Measurements from ENCODE around the gene IFNL1. TPM values are rescaled to one million over a fixed set of nuclear protein-coding genes. Genes with fewer than 3 reads are reported as not detected.

IFNL1 gene
- polyA plus RNA-seq, 1 experiment: not detected

GRCh38 chr19:39251081-39251480, 45.1 kb upstream of the IFNL1 start:
- no peak for TF ChIP-seq CTCF (IDR thresholded peaks at IDR 0.05; ENCODE audit: insufficient read depth, low read depth, low read length)
- H3K4me3 ChIP-seq (ENCODE audit: low read depth, low read length): no peak overlapping the region
- POLR2A ChIA-PET: no interaction called here
- CTCF ChIA-PET: no interaction called here
- H3K27me3 ChIP-seq (ENCODE audit: control insufficient read depth, insufficient read depth, low read length): peaks cover 34% of the 10 kb centered on the region
- no peak for DNase-seq (ENCODE audit: low read depth)
- no peaks in the 10 kb centered on the region for H3K36me3 ChIP-seq (ENCODE audit: control insufficient read depth, insufficient read depth, low read length)

DNA sequence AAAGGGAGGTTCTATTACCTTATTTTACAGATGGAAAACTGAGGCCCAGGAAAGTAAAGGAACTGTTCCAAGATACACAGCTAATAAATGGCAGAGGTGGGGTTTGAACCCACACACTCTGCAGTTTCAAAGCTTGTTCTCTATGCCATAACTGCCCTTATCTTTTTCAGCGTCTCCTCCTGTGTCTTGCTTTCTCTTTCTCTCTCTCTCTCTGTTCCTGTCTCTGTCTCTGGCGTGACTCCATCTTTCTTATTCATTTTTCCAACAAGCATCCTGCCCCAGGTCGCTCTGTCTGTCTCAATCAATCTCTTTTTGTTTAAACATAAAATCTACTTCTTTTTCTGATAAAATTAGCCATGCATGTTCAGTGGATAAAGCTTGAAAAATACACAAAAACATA, 44.4 kb upstream of the IFNL1 start:
- Histone ChIP-seq H3K4me3 (ENCODE audit: low read depth, low read length) (no peak overlapping the region), H3K36me3 (ENCODE audit: control insufficient read depth, insufficient read depth, low read length) (no peaks in the 10 kb centered on the region), H3K27me3 (ENCODE audit: control insufficient read depth, insufficient read depth, low read length) (peaks cover 32% of the 10 kb centered on the region)
- ChIA-PET POLR2A (no interaction called here), CTCF (no interaction called here)
- no peak for DNase-seq (ENCODE audit: low read depth)
- TF ChIP-seq CTCF (IDR thresholded peaks at IDR 0.05; ENCODE audit: insufficient read depth, low read depth, low read length): no peak

- Histone ChIP-seq H3K36me3 (ENCODE audit: control insufficient read depth, insufficient read depth, low read length) (no peaks in the 10 kb centered on the region), H3K4me3 (ENCODE audit: low read depth, low read length) (no peak overlapping the region), H3K27me3 (ENCODE audit: control insufficient read depth, insufficient read depth, low read length) (peaks cover 28% of the 10 kb centered on the region)
- POLR2A ChIA-PET: interaction anchor here (0.6 kb wide), 1 partner anchor 27 kb away, joined by 5 read pairs; no protein-coding TSS in a partner anchor
- CTCF ChIA-PET: interaction anchor here (0.6 kb wide), 1 partner anchor 107 kb away, joined by 3 read pairs; no protein-coding TSS in a partner anchor
- TF ChIP-seq CTCF (IDR thresholded peaks at IDR 0.05; ENCODE audit: insufficient read depth, low read depth, low read length): no peak
- no peak for DNase-seq (ENCODE audit: low read depth)
Measured at GRCh38 chr19:39252458-39252857, 43.7 kb upstream of the IFNL1 start.

GRCh38 chr19:39253374-39254149, 42.6 kb upstream of the IFNL1 start:
- H3K36me3 ChIP-seq (ENCODE audit: control insufficient read depth, insufficient read depth, low read length): no peaks in the 10 kb centered on the region
- no peak for TF ChIP-seq CTCF (IDR thresholded peaks at IDR 0.05; ENCODE audit: insufficient read depth, low read depth, low read length)
- DNase-seq (ENCODE audit: low read depth): no peak
- H3K4me3 ChIP-seq (ENCODE audit: low read depth, low read length): no peak overlapping the region
- peaks cover 21% of the 10 kb centered on the region for H3K27me3 ChIP-seq (ENCODE audit: control insufficient read depth, insufficient read depth, low read length)
- ChIA-PET CTCF (no interaction called here), POLR2A (no interaction called here)

DNA sequence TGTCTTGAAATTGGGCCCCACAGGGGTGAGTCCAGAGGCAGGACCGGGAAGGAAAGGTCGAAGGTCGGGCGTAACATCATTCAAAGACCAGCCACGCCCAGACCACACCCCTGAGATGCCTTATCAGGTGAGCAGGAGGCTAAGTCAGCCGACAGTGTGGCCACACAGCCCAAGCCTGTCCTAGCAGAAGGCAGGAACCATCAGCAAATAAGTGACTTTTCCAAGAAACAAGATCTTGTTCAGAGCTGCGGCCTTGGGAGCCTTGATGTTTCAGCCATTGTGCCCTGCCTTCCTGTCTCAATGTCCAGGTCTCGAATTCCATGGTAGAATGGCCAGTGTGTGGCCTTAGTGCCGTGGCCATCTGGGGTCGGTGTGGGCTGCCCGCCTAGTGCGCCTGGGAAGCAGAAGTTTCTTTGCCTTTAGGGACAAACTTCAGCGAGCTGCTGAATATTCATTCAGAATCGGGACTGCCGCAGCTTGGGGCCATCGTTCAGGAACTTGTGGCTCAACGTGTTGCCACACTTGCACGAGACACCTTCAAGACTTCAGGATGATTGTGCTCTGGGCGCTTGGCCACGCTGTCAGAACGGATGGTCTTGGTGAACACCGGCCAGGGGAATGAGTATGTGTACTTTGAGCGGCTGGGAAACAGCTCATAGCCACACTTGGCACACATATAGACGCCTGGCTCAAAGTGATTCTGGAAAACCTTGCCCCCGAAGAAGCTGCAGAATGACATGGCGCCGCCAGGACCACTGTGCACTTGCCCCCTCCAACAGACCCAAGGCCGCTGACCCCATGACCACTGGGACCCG, 41.5 kb upstream of the IFNL1 start:
- ChIA-PET POLR2A (no interaction called here), CTCF (interaction anchor here (0.7 kb wide), 1 partner anchor 16 kb away, joined by 3 read pairs; no protein-coding TSS in a partner anchor)
- no peaks in the 10 kb centered on the region for H3K36me3 ChIP-seq (ENCODE audit: control insufficient read depth, insufficient read depth, low read length)
- no peak for DNase-seq (ENCODE audit: low read depth)
- no peak for TF ChIP-seq CTCF (IDR thresholded peaks at IDR 0.05; ENCODE audit: insufficient read depth, low read depth, low read length)
- H3K27me3 ChIP-seq (ENCODE audit: control insufficient read depth, insufficient read depth, low read length): peaks cover 14% of the 10 kb centered on the region
- no peak overlapping the region for H3K4me3 ChIP-seq (ENCODE audit: low read depth, low read length)

All from BJ (cell line).